Karpas-422 (cell line): ENCODE measurements around the gene PLEKHG3. TPM values are rescaled to one million over a fixed set of nuclear protein-coding genes. Genes with fewer than 3 reads are reported as not detected.

ENCODE experiments used
- DNase-seq: peaks from one replicate; pipeline ENCODE4 v3.0.0-alpha.2; 2015
- H2AFZ ChIP-seq: fragments of 200-600 bp; sonication (generic); 2 replicates; pipeline ENCODE4 v1.6.1; 2014; ENCODE audit warnings: antibody characterized with exemption, low read length, mixed read lengths
- H3K27ac ChIP-seq: fragments of 200-600 bp; sonication (generic); 2 replicates; pipeline ENCODE4 v1.5.1; 2014; ENCODE audit warnings: mild to moderate bottlenecking, low read length, moderate library complexity
- H3K27me3 ChIP-seq: fragments of 200-600 bp; sonication (generic); 2 replicates; pipeline ENCODE4 v1.6.1; 2014; ENCODE audit warnings: low read length, mixed read lengths
- H3K36me3 ChIP-seq: fragments of 200-600 bp; sonication (generic); 2 replicates; pipeline ENCODE4 v1.6.1; 2014; ENCODE audit warnings: low read length, mixed read lengths; ENCODE audit not compliant: insufficient read depth
- H3K4me1 ChIP-seq: fragments of 200-600 bp; sonication (generic); 2 replicates; pipeline ENCODE4 v1.6.1; 2014; ENCODE audit warnings: mild to moderate bottlenecking, low read length, mixed read lengths
- H3K4me2 ChIP-seq: fragments of 200-600 bp; sonication (generic); 2 replicates; pipeline ENCODE4 v1.6.1; 2014; ENCODE audit warnings: low read length, low read depth, mild to moderate bottlenecking; ENCODE audit not compliant: poor library complexity, severe bottlenecking
- H3K4me3 ChIP-seq: fragments of 200-600 bp; sonication (generic); 2 replicates; pipeline ENCODE4 v1.5.1; 2014; ENCODE audit warnings: mild to moderate bottlenecking, antibody characterized with exemption, low read length, mixed read lengths
- H3K79me2 ChIP-seq: fragments of 200-600 bp; sonication (generic); 2 replicates; pipeline ENCODE4 v1.6.1; 2014; ENCODE audit warnings: mild to moderate bottlenecking, low read length, mixed read lengths
- H3K9ac ChIP-seq: fragments of 200-600 bp; sonication (generic); 2 replicates; pipeline ENCODE4 v1.6.0; 2014; ENCODE audit warnings: low read length
- H3K9me2 ChIP-seq: fragments of 200-600 bp; sonication (generic), shearing (Covaris generic); replicated peaks from 2 replicates; pipeline ENCODE4 v1.6.0; 2014; ENCODE audit warnings: mild to moderate bottlenecking, low read length, moderate library complexity; ENCODE audit not compliant: insufficient read depth
- H3K9me3 ChIP-seq: fragments of 300-700, 200-600 bp; sonication (generic); 2 replicates; pipeline ENCODE4 v1.6.1; 2014; ENCODE audit warnings: low read length, mixed read lengths
- H4K20me1 ChIP-seq: fragments of 200-600 bp; sonication (generic); 2 replicates; pipeline ENCODE4 v1.6.1; 2014; ENCODE audit warnings: mild to moderate bottlenecking, antibody characterized with exemption, low read length, low read depth; ENCODE audit not compliant: insufficient read depth
- total RNA-seq: library from RNA; depleted of rRNA; stranded (reverse); fragments of >200 nt; shearing (Covaris generic); gene quantifications from 2 replicates; pipeline ENCODE4 v1.2.3, GENCODE V29; 2014; ENCODE audit warnings: low replicate concordance

Gene PLEKHG3
- total RNA-seq, 1 experiment from 2014 or later = not detected

GRCh38 chr14:64773046-64773445 is 68.8 kb downstream of the PLEKHG3 start:
- Histone ChIP-seq H2AFZ (no peak overlapping the region), H3K27me3 (no peaks in the 10 kb centered on the region), H3K9me3 (no peaks in the 10 kb centered on the region), H3K4me1 (no peaks in the 10 kb centered on the region), H3K36me3 (no peaks in the 10 kb centered on the region), H3K27ac (no peak overlapping the region), H3K9me2 (no peaks in the 10 kb centered on the region), H3K4me2 (no peak overlapping the region), H3K79me2 (no peaks in the 10 kb centered on the region), H3K9ac (no peak overlapping the region), H4K20me1 (0 out of 2 replicates have a peak, but pooled peaks cover 5% of the 10 kb centered on the region), H3K4me3 (no peak overlapping the region)
- DNase-seq = no peak

- H3K36me3 ChIP-seq = no peaks in the 10 kb centered on the region
- H3K27me3 ChIP-seq = no peaks in the 10 kb centered on the region
These were observed 69.4 kb downstream of the PLEKHG3 start for GRCh38 chr14:64773577-64773976.

DNA sequence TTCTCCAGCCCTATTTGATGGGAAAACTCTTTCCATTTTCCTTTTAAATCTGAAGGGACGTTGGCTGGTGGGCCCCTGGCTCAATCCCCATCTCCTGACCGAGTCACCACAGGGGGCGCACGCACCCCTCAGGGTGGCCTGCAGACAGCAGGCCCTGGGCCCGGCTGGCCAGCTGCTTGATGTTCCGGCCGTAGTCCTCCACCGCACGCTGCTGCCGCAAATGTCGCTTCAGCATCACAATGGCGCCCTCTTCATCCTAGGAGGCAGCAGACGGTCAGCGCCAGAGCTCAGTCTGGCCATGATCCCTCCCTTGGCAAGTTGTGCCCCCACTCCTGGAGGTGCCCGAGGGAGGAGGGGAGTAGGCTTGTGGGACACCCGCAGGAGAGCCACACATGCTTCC is 70.0 kb downstream of the PLEKHG3 start:
- Histone ChIP-seq H3K27ac (no peak overlapping the region), H3K4me2 (no peak overlapping the region), H4K20me1 (0 out of 2 replicates have a peak, but pooled peaks cover 5% of the 10 kb centered on the region), H2AFZ (no peak overlapping the region), H3K27me3 (no peaks in the 10 kb centered on the region), H3K36me3 (no peaks in the 10 kb centered on the region), H3K4me1 (no peaks in the 10 kb centered on the region), H3K9ac (no peak overlapping the region), H3K9me2 (no peaks in the 10 kb centered on the region), H3K79me2 (no peaks in the 10 kb centered on the region), H3K9me3 (no peaks in the 10 kb centered on the region), H3K4me3 (no peak overlapping the region)
- no peak for DNase-seq

More at GRCh38 chr14:64773577-64773976, 69.4 kb downstream of the PLEKHG3 start:
- Histone ChIP-seq H3K4me3 (no peak overlapping the region), H3K9ac (no peak overlapping the region), H2AFZ (no peak overlapping the region), H3K27ac (no peak overlapping the region), H3K4me2 (no peak overlapping the region), H3K9me3 (no peaks in the 10 kb centered on the region), H3K4me1 (no peaks in the 10 kb centered on the region), H4K20me1 (0 out of 2 replicates have a peak, but pooled peaks cover 5% of the 10 kb centered on the region), H3K9me2 (no peaks in the 10 kb centered on the region), H3K79me2 (no peaks in the 10 kb centered on the region)
- no peak for DNase-seq

GRCh38 chr14:64775081-64775777 is 71.0 kb downstream of the PLEKHG3 start:
- Histone ChIP-seq H3K9me3 (no peaks in the 10 kb centered on the region), H3K79me2 (no peaks in the 10 kb centered on the region), H4K20me1 (no peaks in the 10 kb centered on the region), H3K4me1 (no peaks in the 10 kb centered on the region), H2AFZ (no peak overlapping the region), H3K9me2 (no peaks in the 10 kb centered on the region), H3K4me2 (no peak overlapping the region), H3K27me3 (no peaks in the 10 kb centered on the region), H3K36me3 (no peaks in the 10 kb centered on the region), H3K27ac (no peak overlapping the region), H3K4me3 (no peak overlapping the region), H3K9ac (no peak overlapping the region)
- no peak for DNase-seq

- H3K36me3 ChIP-seq = no peaks in the 10 kb centered on the region
- H4K20me1 ChIP-seq = no peaks in the 10 kb centered on the region
- no peaks in the 10 kb centered on the region for H3K4me1 ChIP-seq
- no peak overlapping the region for H3K4me2 ChIP-seq
- no peak overlapping the region for H3K27ac ChIP-seq
- H3K9ac ChIP-seq = no peak overlapping the region
- no peak for DNase-seq
- no peaks in the 10 kb centered on the region for H3K9me3 ChIP-seq
- H3K4me3 ChIP-seq = no peak overlapping the region
- H3K79me2 ChIP-seq = no peaks in the 10 kb centered on the region
- H3K9me2 ChIP-seq = no peaks in the 10 kb centered on the region
- no peak overlapping the region for H2AFZ ChIP-seq
- H3K27me3 ChIP-seq = no peaks in the 10 kb centered on the region
These were observed 73.2 kb downstream of the PLEKHG3 start for GRCh38 chr14:64777461-64777860.

DNA sequence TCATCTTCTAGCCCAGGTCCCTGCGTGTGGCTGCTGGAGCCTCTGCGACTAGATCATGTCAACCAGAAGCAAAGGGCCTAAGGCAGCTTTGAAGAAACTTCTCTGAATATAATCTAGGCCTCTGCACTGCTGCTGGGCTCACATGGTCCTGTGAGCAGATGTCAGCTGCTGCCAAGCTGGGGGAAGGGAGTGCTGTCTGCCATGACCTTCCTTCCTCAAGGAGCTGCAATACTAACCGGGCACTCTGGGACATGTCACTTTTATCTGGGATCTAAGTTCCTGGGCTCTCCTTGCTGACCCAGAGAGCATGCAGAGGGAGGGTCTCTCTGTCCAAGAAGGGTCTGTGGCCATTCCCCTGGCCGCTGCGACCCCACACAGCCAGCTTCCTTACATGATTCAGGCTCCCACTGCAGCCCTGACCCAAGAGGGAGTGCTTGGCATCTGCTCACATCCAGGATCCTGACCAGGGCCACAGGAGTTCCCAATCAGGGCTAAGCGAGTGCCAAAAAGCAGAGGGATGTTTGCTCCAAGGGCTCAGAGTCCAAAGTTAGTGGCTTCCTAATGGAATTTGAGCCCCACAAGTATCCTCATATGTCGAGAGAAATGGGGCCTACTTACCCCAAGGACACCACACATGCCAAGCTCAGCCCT is 74.0 kb downstream of the PLEKHG3 start:
- no peaks in the 10 kb centered on the region for H3K79me2 ChIP-seq
- H3K27ac ChIP-seq = no peak overlapping the region
- H2AFZ ChIP-seq = no peak overlapping the region
- H3K4me3 ChIP-seq = no peak overlapping the region
- no peaks in the 10 kb centered on the region for H3K9me2 ChIP-seq
- no peaks in the 10 kb centered on the region for H3K9me3 ChIP-seq
- no peak overlapping the region for H3K9ac ChIP-seq
- no peaks in the 10 kb centered on the region for H3K36me3 ChIP-seq
- H3K4me1 ChIP-seq = no peaks in the 10 kb centered on the region
- H4K20me1 ChIP-seq = no peaks in the 10 kb centered on the region
- H3K4me2 ChIP-seq = no peak overlapping the region
- H3K27me3 ChIP-seq = no peaks in the 10 kb centered on the region
- no peak for DNase-seq

- Histone ChIP-seq H3K9ac (no peak overlapping the region), H3K27ac (no peak overlapping the region), H3K4me3 (no peak overlapping the region), H3K9me3 (no peaks in the 10 kb centered on the region), H3K36me3 (no peaks in the 10 kb centered on the region), H3K27me3 (no peaks in the 10 kb centered on the region), H3K4me1 (no peaks in the 10 kb centered on the region), H3K9me2 (no peaks in the 10 kb centered on the region), H4K20me1 (no peaks in the 10 kb centered on the region), H2AFZ (no peak overlapping the region), H3K4me2 (no peak overlapping the region), H3K79me2 (no peaks in the 10 kb centered on the region)
- no peak for DNase-seq
These were observed 75.2 kb downstream of the PLEKHG3 start for GRCh38 chr14:64779472-64779871.

DNA sequence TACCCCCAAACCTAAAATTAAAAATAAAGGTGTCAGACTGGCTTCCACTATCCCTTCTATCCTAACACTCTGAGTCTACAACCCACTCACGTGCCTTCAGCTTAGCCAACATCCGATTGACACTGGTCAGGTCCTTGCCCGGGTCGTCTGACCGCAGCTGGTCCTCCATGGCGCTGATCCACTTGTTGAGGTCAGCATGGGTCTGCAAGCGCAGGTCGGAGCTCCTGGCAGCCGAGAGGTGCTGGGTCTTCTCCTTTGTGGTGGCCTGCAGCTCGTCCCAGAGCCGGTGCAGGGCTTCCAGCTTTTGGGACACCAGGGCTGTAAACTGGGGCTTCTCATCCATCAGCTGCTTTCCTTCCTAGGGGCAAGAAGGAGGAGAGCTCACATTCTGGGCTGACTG is 78.0 kb downstream of the PLEKHG3 start:
- no peak for DNase-seq
- Histone ChIP-seq H3K9me3 (no peaks in the 10 kb centered on the region), H3K9ac (no peak overlapping the region), H3K9me2 (no peaks in the 10 kb centered on the region), H3K4me3 (no peak overlapping the region), H3K79me2 (no peaks in the 10 kb centered on the region), H3K4me1 (no peaks in the 10 kb centered on the region), H3K27me3 (no peaks in the 10 kb centered on the region), H3K36me3 (no peaks in the 10 kb centered on the region), H4K20me1 (no peaks in the 10 kb centered on the region), H3K27ac (no peak overlapping the region), H2AFZ (no peak overlapping the region), H3K4me2 (no peak overlapping the region)
